T1000 (cell line): ENCODE measurements around the gene MEPE.
"Not testable (repeated sequence)": the region's sequence is repeated elsewhere in the genome, so short reads cannot be mapped to it uniquely, and the experiment has no call there.

Source experiments
- DNase-seq: peaks from one replicate; lab custom pipeline; 2025; ENCODE audit warnings: mixed read lengths; lab: John Stamatoyannopoulos, UW

MEPE gene

DNA sequence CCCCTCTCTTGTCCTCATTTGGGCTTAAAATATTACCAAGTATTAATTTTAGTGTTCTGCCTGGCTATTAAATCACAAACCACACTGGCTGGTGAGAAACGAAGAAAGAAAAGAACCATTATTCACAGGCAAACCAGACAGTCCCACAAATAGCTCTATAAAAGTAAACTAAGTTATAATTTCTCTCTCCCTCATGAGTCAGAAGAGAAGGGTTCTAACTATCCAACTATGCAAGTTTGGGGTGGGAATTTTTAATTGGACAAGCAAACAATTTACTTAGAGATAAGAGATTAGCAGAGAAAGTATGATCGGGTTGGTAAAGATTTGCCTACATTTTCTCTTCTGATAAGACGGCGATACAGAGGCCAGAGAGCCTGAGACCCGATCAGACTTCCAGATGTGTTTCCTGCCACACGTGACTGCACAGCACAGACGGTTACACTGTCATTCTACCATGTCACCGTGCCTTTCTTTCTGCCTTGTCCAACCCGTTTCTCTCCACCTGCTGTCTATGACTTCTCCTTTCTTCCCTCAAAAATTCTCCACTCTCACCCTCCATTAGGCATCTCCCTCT, 52.3 kb downstream of the MEPE start:
- no peak for DNase-seq

DNA sequence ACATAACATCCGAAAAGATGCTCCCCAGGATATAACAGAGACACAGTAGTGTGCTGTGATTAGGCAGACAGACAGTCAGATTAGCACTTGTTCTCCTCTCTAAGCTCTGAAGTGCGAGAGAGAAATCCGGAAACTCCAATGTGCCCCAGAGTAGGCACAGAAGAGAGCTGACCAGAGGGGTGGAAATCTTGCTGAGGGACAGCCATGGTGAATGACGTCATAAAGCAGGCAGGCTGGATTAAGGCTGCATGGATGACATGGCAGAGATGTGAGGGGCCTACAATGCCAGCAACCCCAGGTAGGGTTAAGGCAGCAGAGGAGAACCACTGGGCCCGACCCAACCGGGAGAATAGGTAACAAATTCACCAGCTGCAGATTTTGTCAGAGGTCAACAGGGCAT, 53.3 kb downstream of the MEPE start:
- no peak for DNase-seq

DNA sequence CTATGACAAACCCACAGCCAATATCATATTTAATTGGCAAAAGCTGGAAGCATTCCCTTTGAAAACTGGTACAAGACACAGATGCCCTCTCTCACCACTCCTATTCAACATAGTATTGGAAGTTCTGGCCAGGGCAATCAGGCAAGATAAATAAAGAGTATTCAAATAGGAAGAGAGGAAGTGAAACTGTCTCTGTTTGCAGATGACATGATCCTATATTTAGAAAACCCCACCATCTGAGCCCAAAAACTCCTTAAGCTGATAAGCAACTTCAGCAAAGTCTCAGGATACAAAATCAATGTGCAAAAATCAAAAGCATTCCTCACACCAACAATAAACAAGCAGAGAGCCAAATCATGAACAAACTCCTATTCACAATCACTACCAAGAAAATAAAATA, 58.0 kb downstream of the MEPE start:
- not testable (repeated sequence) for DNase-seq

DNA sequence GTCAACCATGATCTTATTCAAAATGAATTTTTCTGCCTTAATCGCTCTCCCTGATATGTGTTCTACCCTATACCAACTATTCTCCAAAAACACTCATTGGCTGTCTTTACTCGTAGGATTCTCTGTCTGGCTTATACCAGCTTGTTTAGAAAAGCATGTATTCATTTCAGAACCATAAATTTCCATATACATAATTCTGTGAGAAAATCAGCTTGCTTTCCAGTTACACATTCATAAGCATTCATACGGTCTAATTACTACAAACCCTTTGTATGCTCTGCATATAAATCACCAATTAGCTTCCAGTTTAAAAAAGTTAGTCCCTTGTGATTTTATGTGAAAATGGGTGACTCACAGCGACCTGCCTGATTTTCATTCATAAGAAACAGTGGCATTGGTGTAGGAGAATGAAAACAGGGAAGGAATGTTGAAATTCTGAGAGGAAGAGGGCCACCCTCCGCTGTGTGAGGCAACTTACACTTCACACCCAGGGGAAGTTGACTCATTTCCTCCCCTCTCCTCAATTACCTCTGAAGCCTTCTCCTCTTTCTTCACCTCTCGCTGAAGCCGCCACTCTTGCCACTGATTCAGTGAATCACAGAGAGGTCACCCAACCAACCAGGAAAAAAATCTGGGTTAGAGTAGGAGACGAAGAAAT, 63.3 kb downstream of the MEPE start:
- peak; percentile 36 for DNase-seq
